H1 (cell line): ENCODE results near the gene CASQ2.

Source experiments
- BCL11A ChIP-seq, 2 experiments: IDR thresholded peaks; one replicate each; pipeline ENCODE4 v1.6.1; 2011; ENCODE audit warnings: low read depth in 2 of 2, low read length in 2 of 2, mild to moderate bottlenecking in 2 of 2
- CEBPB ChIP-seq: IDR thresholded peaks from 2 replicates; pipeline ENCODE4 v1.6.1; 2012; ENCODE audit warnings: low read depth, low read length
- CHD1 ChIP-seq: IDR thresholded peaks from 2 replicates; pipeline ENCODE4 v1.6.1; 2012; ENCODE audit warnings: low read depth, low read length, improper control_type of control experiment
- CTCF ChIP-seq, 3 experiments: IDR thresholded peaks; 1 replicate in 2 of 3; 2 replicates in 1 of 3; pipeline versions ENCODE4 v1.5.1 to v1.6.1; 2011; ENCODE audit warnings: low read length in 3 of 3, mild to moderate bottlenecking in 3 of 3, inconsistent platforms in 2 of 3, low read depth in 1 of 3, moderate library complexity in 1 of 3; ENCODE audit not compliant: insufficient read depth in 1 of 3; ENCODE audit errors: control extremely low read depth in 1 of 3
- GABPA ChIP-seq: IDR thresholded peaks from 2 replicates; pipeline ENCODE4 v1.6.1; 2011; ENCODE audit warnings: mild to moderate bottlenecking, low read length, moderate library complexity, borderline replicate concordance; ENCODE audit not compliant: insufficient read depth
- POLR2A ChIP-seq, 2 experiments: IDR thresholded peaks; 1 replicate in 1 of 2; 2 replicates in 1 of 2; pipeline ENCODE4 v1.6.1; 2011; ENCODE audit warnings: low read depth in 2 of 2, low read length in 2 of 2, mild to moderate bottlenecking in 2 of 2; ENCODE audit errors: control extremely low read depth in 1 of 2
- RAD21 ChIP-seq, 2 experiments: IDR thresholded peaks in 1 of 2; conservative IDR thresholded peaks in 1 of 2; 2 replicates each; pipeline ENCODE4 v1.6.1; 2011; ENCODE audit warnings: low read depth in 2 of 2, low read length in 2 of 2, improper control_type of control experiment in 1 of 2, inconsistent platforms in 1 of 2, mild to moderate bottlenecking in 1 of 2, moderate library complexity in 1 of 2
- SIN3A ChIP-seq, 2 experiments: IDR thresholded peaks in 1 of 2; conservative IDR thresholded peaks in 1 of 2; 2 replicates each; pipeline ENCODE4 v1.6.1; 2011 to 2012; ENCODE audit warnings: low read length in 2 of 2, improper control_type of control experiment in 1 of 2, low read depth in 1 of 2, mild to moderate bottlenecking in 1 of 2
- SP1 ChIP-seq: IDR thresholded peaks from 2 replicates; pipeline ENCODE4 v1.6.1; 2011; ENCODE audit warnings: low read depth, low read length
- ZNF274 ChIP-seq: IDR thresholded peaks from 2 replicates; pipeline ENCODE4 v1.7.0; 2012; ENCODE audit warnings: low read length, borderline replicate concordance; ENCODE audit errors: extremely low read depth
- TF ChIP-seq, protein P1 (sequence below): IDR thresholded peaks from 2 replicates; pipeline ENCODE4 v1.6.1; 2012; ENCODE audit warnings: inconsistent platforms

- TF ChIP-seq, protein P1, sequence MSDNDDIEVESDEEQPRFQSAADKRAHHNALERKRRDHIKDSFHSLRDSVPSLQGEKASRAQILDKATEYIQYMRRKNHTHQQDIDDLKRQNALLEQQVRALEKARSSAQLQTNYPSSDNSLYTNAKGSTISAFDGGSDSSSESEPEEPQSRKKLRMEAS, result peak; percentile 49; the same call in 1 of the 2 replicates
- TF ChIP-seq CTCF (IDR thresholded peaks at IDR 0.05; ENCODE audit: control extremely low read depth in 1 of 3, insufficient read depth in 1 of 3, low read depth in 1 of 3, low read length in 3 of 3), result peak; percentile 35 to 83 (median 68)
- no peak for TF ChIP-seq ZNF274
- TF ChIP-seq POLR2A (IDR thresholded peaks at IDR 0.05; ENCODE audit: control extremely low read depth in 1 of 2, low read depth in 2 of 2, low read length in 2 of 2), result no peak
- TF ChIP-seq CEBPB, result no peak
- peak; percentile 85 to 92 for TF ChIP-seq RAD21 (IDR thresholded peaks at IDR 0.05 in 1 of 2, conservative IDR thresholded peaks at IDR 0.05 in 1 of 2; ENCODE audit: low read depth in 2 of 2, low read length in 2 of 2)
- no peak for TF ChIP-seq SIN3A (conservative IDR thresholded peaks at IDR 0.05 in 1 of 2, IDR thresholded peaks at IDR 0.05 in 1 of 2; ENCODE audit: low read depth in 1 of 2, low read length in 2 of 2)
- no peak for TF ChIP-seq CHD1
- no peak for TF ChIP-seq BCL11A (IDR thresholded peaks at IDR 0.05; ENCODE audit: low read depth in 2 of 2, low read length in 2 of 2)
- TF ChIP-seq GABPA, result no peak
- no peak for TF ChIP-seq SP1
These were observed 51.0 kb downstream of the CASQ2 start for GRCh38 chr1:115717541-115717940.
